HEK293 (cell line): ENCODE data around the gene ARF3.

Source experiments
- CTCF ChIA-PET: fragments of 350-600 bp; formaldehyde crosslinking; extraction: SDS; loops from one replicate; lab custom pipeline; 2021; ENCODE audit warnings: antibody characterized with exemption; lab: Yijun Ruan, JAX
- POLR2A ChIA-PET: fragments of 300-600 bp; formaldehyde crosslinking; extraction: SDS; loops from one replicate; lab custom pipeline; 2020; ENCODE audit warnings: antibody characterized with exemption, inconsistent platforms; lab: Yijun Ruan, JAX
- H3K27ac ChIP-seq: fragments of 200-500 bp; sonication (Bioruptor generic); 2 replicates; pipeline ENCODE4 v1.5.1; 2014; ENCODE audit warnings: low read depth, low read length, control low read depth, inconsistent platforms; ENCODE audit errors: extremely low read depth
- H3K36me3 ChIP-seq, 2 experiments: fragments of 200-500 bp in 1 of 2; sonication (Bioruptor generic) in 1 of 2; 1 replicate in 1 of 2; 2 replicates in 1 of 2; pipeline ENCODE4 v1.5.1; 2014 to 2017; ENCODE audit warnings: inconsistent platforms in 2 of 2, low read length in 2 of 2; ENCODE audit not compliant: control insufficient read depth in 2 of 2, insufficient read depth in 1 of 2
- H3K4me1 ChIP-seq: fragments of 200-500 bp; sonication (Bioruptor generic); 2 replicates; pipeline ENCODE4 v1.5.1; 2014; ENCODE audit warnings: mild to moderate bottlenecking, low read length, inconsistent platforms; ENCODE audit not compliant: control insufficient read depth, insufficient read depth
- H3K4me3 ChIP-seq: 2 replicates; pipeline ENCODE4 v1.5.1; 2011; ENCODE audit warnings: low read depth, mild to moderate bottlenecking, control low read depth, low read length, moderate library complexity
- H3K9me3 ChIP-seq: fragments of 200-500 bp; sonication (Bioruptor generic); 2 replicates; pipeline ENCODE4 v1.5.1; 2014; ENCODE audit warnings: low read depth, low read length, inconsistent platforms; ENCODE audit not compliant: control insufficient read depth, insufficient read depth
- CTCF ChIP-seq: fragments of 450-650 bp; formaldehyde crosslinking; IDR thresholded peaks from 2 replicates; pipeline ENCODE4 v1.5.1; 2016; ENCODE audit warnings: missing biosample characterization, missing genetic modification characterization
- FEZF1 ChIP-seq: fragments of 450-650 bp; formaldehyde crosslinking; IDR thresholded peaks from 2 replicates; pipeline ENCODE4 v1.5.1; 2016; ENCODE audit warnings: missing biosample characterization, missing genetic modification characterization
- GLI2 ChIP-seq: fragments of 450-650 bp; formaldehyde crosslinking; IDR thresholded peaks from 2 replicates; pipeline ENCODE4; 2017; ENCODE audit warnings: missing biosample characterization, missing genetic modification characterization, low read depth, borderline replicate concordance
- GLIS1 ChIP-seq: fragments of 450-650 bp; formaldehyde crosslinking; IDR thresholded peaks from 2 replicates; pipeline ENCODE4 v1.5.1; 2016; ENCODE audit warnings: missing biosample characterization, missing genetic modification characterization
- GLIS2 ChIP-seq: fragments of 450-650 bp; formaldehyde crosslinking; IDR thresholded peaks from 2 replicates; pipeline ENCODE4 v1.5.1; 2016; ENCODE audit warnings: missing biosample characterization, missing genetic modification characterization
- IKZF3 ChIP-seq: fragments of 450-650 bp; IDR thresholded peaks from 2 replicates; pipeline ENCODE4 v1.5.0; 2018; ENCODE audit warnings: missing biosample characterization, mild to moderate bottlenecking, missing genetic modification characterization, moderate library complexity
- PRDM10 ChIP-seq: fragments of 450-650 bp; formaldehyde crosslinking; IDR thresholded peaks from 2 replicates; pipeline ENCODE4 v1.5.1; 2016; ENCODE audit warnings: missing biosample characterization, missing genetic modification characterization
- ZBTB11 ChIP-seq: fragments of 450-650 bp; formaldehyde crosslinking; conservative IDR thresholded peaks from 2 replicates; pipeline ENCODE4 v1.5.1; 2016; ENCODE audit warnings: low read depth, missing biosample characterization, missing genetic modification characterization
- ZBTB17 ChIP-seq: fragments of 450-650 bp; formaldehyde crosslinking; IDR thresholded peaks from 2 replicates; pipeline ENCODE4 v1.5.1; 2016; ENCODE audit warnings: missing biosample characterization, missing genetic modification characterization
- ZBTB6 ChIP-seq: fragments of 450-650 bp; formaldehyde crosslinking; IDR thresholded peaks from 2 replicates; pipeline ENCODE4 v1.5.1; 2017; ENCODE audit warnings: missing biosample characterization, missing genetic modification characterization
- ZBTB8A ChIP-seq: fragments of 450-650 bp; formaldehyde crosslinking; IDR thresholded peaks from 2 replicates; pipeline ENCODE4 v1.5.1; 2016; ENCODE audit warnings: missing biosample characterization, missing genetic modification characterization
- ZNF19 ChIP-seq: fragments of 450-650 bp; formaldehyde crosslinking; IDR thresholded peaks from 2 replicates; pipeline ENCODE4; 2016; ENCODE audit warnings: missing biosample characterization, missing genetic modification characterization, low read depth
- ZNF473 ChIP-seq: fragments of 450-650 bp; formaldehyde crosslinking; IDR thresholded peaks from 2 replicates; pipeline ENCODE4 v1.5.1; 2017; ENCODE audit warnings: missing biosample characterization, missing genetic modification characterization
- ZNF600 ChIP-seq: fragments of 450-650 bp; formaldehyde crosslinking; IDR thresholded peaks from 2 replicates; pipeline ENCODE4 v1.5.1; 2016; ENCODE audit warnings: missing biosample characterization, missing genetic modification characterization
- ZNF791 ChIP-seq: fragments of 450-650 bp; formaldehyde crosslinking; IDR thresholded peaks from 2 replicates; pipeline ENCODE4 v1.5.1; 2016; ENCODE audit warnings: missing biosample characterization, missing genetic modification characterization
- ZSCAN16 ChIP-seq: fragments of 450-650 bp; formaldehyde crosslinking; IDR thresholded peaks from 2 replicates; pipeline ENCODE4 v1.5.1; 2016; ENCODE audit warnings: missing biosample characterization, missing genetic modification characterization

The ARF3 gene

GRCh38 chr12:48997719-48998496, 40.6 kb upstream of the ARF3 start (continued):
- TF ChIP-seq ZSCAN16 (tag by site-specific recombination): no peak
- TF ChIP-seq ZNF473 (tag by site-specific recombination): no peak
- TF ChIP-seq ZBTB8A: no peak

GRCh38 chr12:48996794-48997718, 39.8 kb upstream of the ARF3 start:
- Histone ChIP-seq H3K4me1 (peaks cover 6% of the 10 kb centered on the region), H3K4me3 (no peak overlapping the region), H3K36me3 (peaks cover 2 to 22% of the 10 kb centered on the region in 2 experiments; a peak in 2 of 3 replicates), H3K9me3 (no peaks in the 10 kb centered on the region), H3K27ac (no peak overlapping the region; the same call in 1 of the 2 replicates)
- POLR2A ChIA-PET: interaction anchor here (0.7 to 0.9 kb wide), 2 partner anchors 20 to 21 kb away, joined by 3 read pairs; no protein-coding TSS in a partner anchor
- CTCF ChIA-PET: interaction anchor here (0.6 to 5.7 kb wide), 34 partner anchors 9 to 350 kb away, joined by 3 to 53 read pairs (median 4); partner anchors contain the start of genes ARF3, DDX23, DNAJC22 and FKBP11
- TF ChIP-seq ZNF791 (tag by site-specific recombination): no peak
- TF ChIP-seq FEZF1 (tag by site-specific recombination): no peak
- TF ChIP-seq GLI2: no peak

- H3K27ac ChIP-seq: no peak overlapping the region
- ChIA-PET CTCF (interaction anchor here (0.5 to 5.7 kb wide), 22 partner anchors 7 to 311 kb away, joined by 3 to 53 read pairs (median 4); partner anchors contain the start of genes DDX23 and WNT1), POLR2A (interaction anchor here (1.0 kb wide), 1 partner anchor 69 kb away, joined by 3 read pairs; no protein-coding TSS in a partner anchor)
- peaks cover 0 to 6% of the 10 kb centered on the region in 2 experiments; a peak in 1 of 3 replicates for H3K36me3 ChIP-seq
- H3K4me1 ChIP-seq: peaks cover 6% of the 10 kb centered on the region
- no peak overlapping the region for H3K4me3 ChIP-seq
- no peaks in the 10 kb centered on the region for H3K9me3 ChIP-seq
- TF ChIP-seq IKZF3 (tag by site-specific recombination) (peak; percentile 91), GLIS2 (peak; percentile 43; the same call in 1 of the 2 replicates), ZNF600 (tag by site-specific recombination) (peak; percentile 78), ZBTB17 (tag by site-specific recombination) (peak; percentile 46; the same call in 1 of the 2 replicates), ZNF19 (no peak), ZBTB11 (tag by site-specific recombination) (no peak), CTCF (tag by site-specific recombination) (peak; percentile 68), GLIS1 (tag by site-specific recombination) (peak; percentile 55; the same call in 1 of the 2 replicates), ZBTB6 (0 out of 2 replicates have a peak, but pooled peaks have one; percentile 30), PRDM10 (tag by site-specific recombination) (peak; percentile 90)
These were observed 38.0 kb upstream of the ARF3 start for GRCh38 chr12:48995086-48995879.
